A549 (cell line): ENCODE measurements around the gene LRRD1.

Experiments
- HDAC2 ChIP-seq: fragments of 200-600 bp; sonication (generic); IDR thresholded peaks from 2 replicates; pipeline ENCODE4 v1.6.1; 2016
- MAFK ChIP-seq: fragments of 450-650 bp; IDR thresholded peaks from 2 replicates; pipeline ENCODE4 v1.6.1; 2014; ENCODE audit not compliant: partially characterized antibody
- POLR2A ChIP-seq: IDR thresholded peaks from 2 replicates; pipeline ENCODE4 v1.6.1; 2012; ENCODE audit warnings: mild to moderate bottlenecking, low read length
- RFX5 ChIP-seq: fragments of 450-650 bp; IDR thresholded peaks from 2 replicates; pipeline ENCODE4 v1.7.1; 2014; ENCODE audit warnings: antibody characterized with exemption, mild to moderate bottlenecking, moderate library complexity
- TF ChIP-seq, protein P1 (sequence below): fragments of >200 bp; sonication (Bioruptor Twin); formaldehyde crosslinking; IDR thresholded peaks from 3 replicates; pipeline ENCODE4 v1.5.1; 2016

DNA sequence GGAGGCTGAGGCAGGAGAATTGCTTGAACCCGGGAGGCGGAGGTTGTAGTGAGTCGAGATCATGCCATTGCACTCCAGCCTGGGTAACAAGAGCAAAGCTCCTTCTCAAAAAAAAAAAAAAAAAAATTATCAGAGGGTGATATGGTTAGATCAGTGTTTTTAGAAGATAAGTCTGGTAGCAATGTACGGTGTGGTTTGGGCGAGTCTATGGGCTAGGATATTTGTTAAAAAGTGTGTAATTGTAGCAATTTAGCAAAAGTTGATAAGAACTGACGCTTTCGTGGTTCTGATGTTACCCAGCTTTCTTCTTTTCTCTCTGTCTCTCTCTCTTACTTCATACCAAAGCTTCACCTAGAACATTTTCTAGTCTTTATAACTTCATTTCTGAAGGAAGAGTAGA, 37.8 kb downstream of the LRRD1 start:
- TF ChIP-seq POLR2A, result no peak
- no peak for TF ChIP-seq RFX5
- TF ChIP-seq MAFK, result no peak
- TF ChIP-seq, protein P1, sequence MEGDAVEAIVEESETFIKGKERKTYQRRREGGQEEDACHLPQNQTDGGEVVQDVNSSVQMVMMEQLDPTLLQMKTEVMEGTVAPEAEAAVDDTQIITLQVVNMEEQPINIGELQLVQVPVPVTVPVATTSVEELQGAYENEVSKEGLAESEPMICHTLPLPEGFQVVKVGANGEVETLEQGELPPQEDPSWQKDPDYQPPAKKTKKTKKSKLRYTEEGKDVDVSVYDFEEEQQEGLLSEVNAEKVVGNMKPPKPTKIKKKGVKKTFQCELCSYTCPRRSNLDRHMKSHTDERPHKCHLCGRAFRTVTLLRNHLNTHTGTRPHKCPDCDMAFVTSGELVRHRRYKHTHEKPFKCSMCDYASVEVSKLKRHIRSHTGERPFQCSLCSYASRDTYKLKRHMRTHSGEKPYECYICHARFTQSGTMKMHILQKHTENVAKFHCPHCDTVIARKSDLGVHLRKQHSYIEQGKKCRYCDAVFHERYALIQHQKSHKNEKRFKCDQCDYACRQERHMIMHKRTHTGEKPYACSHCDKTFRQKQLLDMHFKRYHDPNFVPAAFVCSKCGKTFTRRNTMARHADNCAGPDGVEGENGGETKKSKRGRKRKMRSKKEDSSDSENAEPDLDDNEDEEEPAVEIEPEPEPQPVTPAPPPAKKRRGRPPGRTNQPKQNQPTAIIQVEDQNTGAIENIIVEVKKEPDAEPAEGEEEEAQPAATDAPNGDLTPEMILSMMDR, result no peak
- no peak for TF ChIP-seq HDAC2
